HG03196 (cell line): ENCODE results near the gene DSCAM.
"Not testable (repeated sequence)": the region's sequence is repeated elsewhere in the genome, so short reads cannot be mapped to it uniquely, and the experiment has no call there.

ENCODE experiments used
- ATAC-seq: cut with Tn5 transposase; IDR thresholded peaks from one replicate; pipeline ENCODE4 v1.9.1; 2021; ENCODE audit not compliant: unreplicated experiment

Gene DSCAM

GRCh38 chr21:40472013-40472412, 374.9 kb downstream of the DSCAM start:
- no peak for ATAC-seq

GRCh38 chr21:40471103-40471502, 375.9 kb downstream of the DSCAM start:
- ATAC-seq, result no peak

- no peak for ATAC-seq
Observed at GRCh38 chr21:40466893-40467483, 380.0 kb downstream of the DSCAM start.

GRCh38 chr21:40465382-40465781, 381.6 kb downstream of the DSCAM start:
- ATAC-seq, result no peak

- no peak for ATAC-seq
Observed at GRCh38 chr21:40463176-40463575, 383.8 kb downstream of the DSCAM start.

- ATAC-seq, result no peak
Observed at GRCh38 chr21:40461008-40461407, 385.9 kb downstream of the DSCAM start.

- ATAC-seq, result no peak
Observed at GRCh38 chr21:40457741-40458140, 389.2 kb downstream of the DSCAM start.

GRCh38 chr21:40454057-40454456, 392.9 kb downstream of the DSCAM start:
- ATAC-seq, result no peak

GRCh38 chr21:40453183-40453582, 393.8 kb downstream of the DSCAM start:
- ATAC-seq, result no peak

GRCh38 chr21:40452548-40452947, 394.4 kb downstream of the DSCAM start:
- ATAC-seq, result no peak

GRCh38 chr21:40447016-40447415, 399.9 kb downstream of the DSCAM start:
- ATAC-seq, result no peak

- no peak for ATAC-seq
Observed at GRCh38 chr21:40445349-40445921, 401.5 kb downstream of the DSCAM start.

- not testable (repeated sequence) for ATAC-seq
Observed at GRCh38 chr21:40439581-40439980, 407.4 kb downstream of the DSCAM start.

- no peak for ATAC-seq
Observed at GRCh38 chr21:40438616-40439015, 408.3 kb downstream of the DSCAM start.

GRCh38 chr21:40436261-40436660, 410.7 kb downstream of the DSCAM start:
- ATAC-seq, result no peak

- ATAC-seq, result no peak
Observed at GRCh38 chr21:40433538-40433937, 413.4 kb downstream of the DSCAM start.

- ATAC-seq, result no peak
Observed at GRCh38 chr21:40425981-40426380, 421.0 kb downstream of the DSCAM start.

GRCh38 chr21:40422896-40423635, 423.9 kb downstream of the DSCAM start:
- ATAC-seq, result no peak

GRCh38 chr21:40421121-40421520, 425.8 kb downstream of the DSCAM start:
- ATAC-seq, result no peak

- no peak for ATAC-seq
Observed at GRCh38 chr21:40416572-40416971, 430.4 kb downstream of the DSCAM start.

GRCh38 chr21:40408561-40408960, 438.4 kb downstream of the DSCAM start:
- ATAC-seq, result no peak

GRCh38 chr21:40404396-40404800, 442.6 kb downstream of the DSCAM start:
- no peak for ATAC-seq
